Urothelium cell line (cell line): ENCODE measurements around the gene VEGFA.
A peak's percentile ranks its signal among the peaks of the same experiment; 100 is the strongest.

Source experiments
- DNase-seq: peaks from one replicate; pipeline ENCODE4 v3.0.0; 2011; ENCODE audit warnings: low spot score, mixed read lengths
- FAIRE-seq: peaks from 2 replicates; lab custom pipeline; 2011; peaks lifted over from hg19 to GRCh38; lab: Jason Lieb, UNC

Gene VEGFA

DNA sequence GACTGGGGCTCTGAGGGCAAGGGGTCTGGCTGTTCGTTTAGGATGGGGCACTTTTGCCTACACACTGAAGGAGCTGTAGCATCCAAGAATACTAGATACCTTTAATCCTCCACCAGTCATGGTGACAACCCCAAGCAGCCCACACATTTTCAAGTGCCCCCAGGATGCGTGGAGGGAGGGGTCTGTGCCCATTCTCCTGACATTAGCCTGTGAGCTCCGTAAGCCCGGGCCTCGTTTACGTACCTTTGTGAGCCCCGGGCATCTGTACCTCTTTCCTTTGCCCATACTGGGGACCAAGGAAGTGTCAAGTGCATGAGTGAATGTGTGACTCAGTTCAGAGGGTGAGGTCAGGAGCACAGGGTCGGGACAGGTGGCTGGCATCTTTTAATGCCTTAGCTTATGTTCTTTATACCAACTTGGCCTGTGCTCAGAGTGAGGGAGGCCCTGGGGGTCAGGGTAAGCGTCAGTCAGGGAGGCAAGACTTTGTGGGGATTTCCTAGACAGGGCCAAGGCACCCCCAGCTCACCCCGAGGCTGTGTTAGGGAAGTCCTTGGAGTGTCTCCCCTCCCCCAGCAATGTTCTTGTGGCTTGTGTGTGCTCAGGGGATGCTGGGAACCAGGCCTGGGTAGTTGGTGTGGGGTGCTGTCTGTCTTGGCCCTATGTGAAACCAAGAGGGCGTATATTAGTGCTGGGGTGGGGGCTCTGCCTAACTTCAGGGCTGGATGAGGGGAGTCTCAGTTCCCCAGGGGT, 12.9 kb downstream of the VEGFA start:
- DNase-seq (no peak), FAIRE-seq (no peak)

DNA sequence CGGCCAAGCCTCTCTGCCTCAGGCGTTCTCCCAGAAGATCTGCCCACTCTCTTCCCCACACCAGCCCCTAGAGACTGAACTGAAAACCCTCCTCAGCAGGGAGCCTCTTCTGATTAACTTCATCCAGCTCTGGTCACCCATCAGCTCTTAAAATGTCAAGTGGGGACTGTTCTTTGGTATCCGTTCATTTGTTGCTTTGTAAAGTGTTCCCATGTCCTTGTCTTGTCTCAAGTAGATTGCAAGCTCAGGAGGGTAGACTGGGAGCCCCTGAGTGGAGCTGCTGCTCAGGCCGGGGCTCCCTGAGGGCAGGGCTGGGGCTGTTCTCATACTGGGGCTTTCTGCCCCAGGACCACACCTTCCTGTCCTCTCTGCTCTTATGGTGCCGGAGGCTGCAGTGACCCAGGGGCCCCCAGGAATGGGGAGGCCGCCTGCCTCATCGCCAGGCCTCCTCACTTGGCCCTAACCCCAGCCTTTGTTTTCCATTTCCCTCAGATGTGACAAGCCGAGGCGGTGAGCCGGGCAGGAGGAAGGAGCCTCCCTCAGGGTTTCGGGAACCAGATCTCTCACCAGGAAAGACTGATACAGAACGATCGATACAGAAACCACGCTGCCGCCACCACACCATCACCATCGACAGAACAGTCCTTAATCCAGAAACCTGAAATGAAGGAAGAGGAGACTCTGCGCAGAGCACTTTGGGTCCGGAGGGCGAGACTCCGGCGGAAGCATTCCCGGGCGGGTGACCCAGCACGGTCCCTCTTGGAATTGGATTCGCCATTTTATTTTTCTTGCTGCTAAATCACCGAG, 14.2 kb downstream of the VEGFA start:
- no peak for DNase-seq
- FAIRE-seq = no peak

DNA sequence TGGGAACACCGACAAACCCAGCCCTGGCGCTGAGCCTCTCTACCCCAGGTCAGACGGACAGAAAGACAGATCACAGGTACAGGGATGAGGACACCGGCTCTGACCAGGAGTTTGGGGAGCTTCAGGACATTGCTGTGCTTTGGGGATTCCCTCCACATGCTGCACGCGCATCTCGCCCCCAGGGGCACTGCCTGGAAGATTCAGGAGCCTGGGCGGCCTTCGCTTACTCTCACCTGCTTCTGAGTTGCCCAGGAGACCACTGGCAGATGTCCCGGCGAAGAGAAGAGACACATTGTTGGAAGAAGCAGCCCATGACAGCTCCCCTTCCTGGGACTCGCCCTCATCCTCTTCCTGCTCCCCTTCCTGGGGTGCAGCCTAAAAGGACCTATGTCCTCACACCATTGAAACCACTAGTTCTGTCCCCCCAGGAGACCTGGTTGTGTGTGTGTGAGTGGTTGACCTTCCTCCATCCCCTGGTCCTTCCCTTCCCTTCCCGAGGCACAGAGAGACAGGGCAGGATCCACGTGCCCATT, 15.3 kb downstream of the VEGFA start:
- FAIRE-seq (no peak), DNase-seq (no peak)

GRCh38 chr6:43785904-43786303, 15.9 kb downstream of the VEGFA start:
- DNase-seq = no peak
- no peak for FAIRE-seq

DNA sequence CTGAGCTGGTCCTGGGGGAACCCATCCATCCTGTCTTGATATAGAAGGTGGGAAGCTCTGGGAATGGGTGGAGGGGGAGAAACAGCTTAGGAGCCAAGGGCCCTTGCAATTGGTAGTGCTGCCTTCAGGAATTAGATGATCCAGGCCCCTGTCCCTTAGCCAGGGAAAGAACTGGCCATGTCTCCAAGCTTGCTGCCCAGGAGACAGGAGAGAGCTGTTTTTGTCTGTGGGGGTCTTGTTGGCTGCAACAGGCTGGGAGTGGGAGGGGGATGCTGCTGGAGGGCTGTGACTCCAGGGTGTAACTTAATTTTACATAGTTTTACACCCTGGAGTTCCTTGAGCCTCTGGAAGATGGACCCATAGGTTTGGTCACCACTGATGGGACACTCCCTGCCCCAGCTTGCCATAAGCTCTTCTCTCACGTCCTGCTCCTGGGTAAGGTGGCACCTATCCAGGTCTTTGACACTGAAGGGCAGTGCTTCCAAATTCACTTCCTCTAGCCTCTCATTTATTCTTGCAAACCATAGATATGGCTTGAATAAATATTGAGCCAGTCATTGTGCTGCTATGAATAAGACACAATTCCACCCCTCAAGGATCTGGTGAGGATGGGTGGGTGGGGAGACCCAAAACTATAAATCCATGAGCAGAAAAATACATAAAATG, 16.8 kb downstream of the VEGFA start:
- FAIRE-seq (no peak), DNase-seq (no peak)

DNA sequence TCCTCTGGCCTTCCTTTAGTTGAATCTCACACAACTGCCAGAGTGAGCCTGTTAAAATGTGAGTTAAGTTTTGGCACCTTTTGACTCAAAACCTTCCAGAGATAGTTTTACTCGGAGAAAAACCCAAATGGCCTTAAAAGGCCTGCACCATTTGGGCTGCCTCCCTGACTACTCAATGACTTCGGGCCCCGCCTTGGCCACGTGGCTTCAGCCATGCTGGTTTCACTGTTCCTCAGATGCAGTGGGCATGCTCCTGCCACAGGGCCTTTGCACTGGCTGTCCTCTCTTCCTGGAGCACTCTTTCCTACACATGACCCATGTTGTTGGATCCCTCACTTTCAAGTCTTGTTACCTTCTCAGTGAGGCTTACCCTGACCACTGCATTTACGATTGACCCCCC, 18.3 kb downstream of the VEGFA start:
- DNase-seq (no peak), FAIRE-seq (no peak)

- FAIRE-seq = no peak
- DNase-seq = no peak
Observed at GRCh38 chr6:43789447-43789846, 19.4 kb downstream of the VEGFA start.

GRCh38 chr6:43790031-43790430, 20.0 kb downstream of the VEGFA start:
- FAIRE-seq (no peak), DNase-seq (no peak)

- FAIRE-seq = no peak
- DNase-seq = no peak
Observed at GRCh38 chr6:43791745-43792422, 21.9 kb downstream of the VEGFA start.

DNA sequence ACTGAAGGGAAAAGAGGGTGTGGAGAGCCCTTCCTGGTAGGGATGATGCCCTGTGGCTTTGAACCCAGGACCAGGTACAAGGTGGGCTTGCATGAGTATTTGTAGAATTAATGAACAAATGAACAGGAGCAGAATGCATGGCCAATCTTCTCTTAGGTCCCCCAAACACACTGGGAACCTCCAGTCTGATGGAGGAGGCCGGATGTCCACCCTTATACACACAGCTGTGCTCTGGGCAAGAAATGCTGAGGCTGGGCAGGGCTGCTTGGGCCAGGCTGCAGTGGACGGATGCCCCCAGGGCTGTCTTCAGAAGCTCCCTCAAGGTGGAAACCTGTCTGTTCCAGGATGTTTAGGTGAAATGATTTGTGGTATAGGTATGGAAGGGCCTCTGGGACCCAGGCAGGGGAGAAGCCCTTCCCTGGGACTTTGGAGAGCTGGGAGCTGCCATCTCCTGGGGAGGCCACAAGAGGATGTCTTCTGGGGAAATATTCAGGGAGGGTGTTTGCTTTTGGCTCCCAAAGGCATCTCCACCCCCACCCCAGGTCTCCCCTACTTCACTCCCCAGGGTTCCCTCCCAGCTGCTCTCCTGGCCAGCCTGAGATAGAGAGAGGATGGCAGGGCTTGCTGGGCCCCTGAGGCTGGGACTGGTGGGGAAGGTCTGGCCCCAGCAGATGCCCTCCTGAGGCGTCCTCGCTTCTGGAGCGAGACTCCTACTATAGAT, 23.3 kb downstream of the VEGFA start:
- FAIRE-seq = no peak
- no peak for DNase-seq

GRCh38 chr6:43793875-43794242, 23.8 kb downstream of the VEGFA start:
- FAIRE-seq (no peak), DNase-seq (no peak)

DNA sequence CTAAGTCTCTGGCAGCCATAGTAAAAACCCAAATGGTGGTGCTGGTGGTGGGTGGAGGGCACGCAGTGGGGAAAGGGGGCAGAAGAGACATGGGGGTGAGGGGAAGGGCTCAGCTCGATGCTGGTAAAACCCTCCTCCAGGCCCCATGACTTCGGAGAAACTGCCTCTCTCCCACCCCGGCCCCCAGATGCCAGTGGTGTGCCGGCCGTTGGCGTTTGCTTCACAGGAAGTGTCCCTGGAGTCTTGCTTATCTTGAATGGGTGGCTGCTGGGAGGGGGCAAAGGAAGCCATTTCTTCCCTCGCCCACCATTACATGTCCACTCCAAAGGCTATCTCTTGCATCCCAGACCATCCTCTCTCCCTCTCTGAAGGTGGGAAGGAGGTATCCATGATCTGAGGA, 25.4 kb downstream of the VEGFA start:
- FAIRE-seq (no peak), DNase-seq (no peak)

GRCh38 chr6:43796168-43796567, 26.2 kb downstream of the VEGFA start:
- FAIRE-seq (no peak), DNase-seq (no peak)

GRCh38 chr6:43796903-43797890, 27.2 kb downstream of the VEGFA start:
- DNase-seq = no peak
- FAIRE-seq = no peak

GRCh38 chr6:43797919-43798318, 27.9 kb downstream of the VEGFA start:
- FAIRE-seq = no peak
- DNase-seq = no peak

DNA sequence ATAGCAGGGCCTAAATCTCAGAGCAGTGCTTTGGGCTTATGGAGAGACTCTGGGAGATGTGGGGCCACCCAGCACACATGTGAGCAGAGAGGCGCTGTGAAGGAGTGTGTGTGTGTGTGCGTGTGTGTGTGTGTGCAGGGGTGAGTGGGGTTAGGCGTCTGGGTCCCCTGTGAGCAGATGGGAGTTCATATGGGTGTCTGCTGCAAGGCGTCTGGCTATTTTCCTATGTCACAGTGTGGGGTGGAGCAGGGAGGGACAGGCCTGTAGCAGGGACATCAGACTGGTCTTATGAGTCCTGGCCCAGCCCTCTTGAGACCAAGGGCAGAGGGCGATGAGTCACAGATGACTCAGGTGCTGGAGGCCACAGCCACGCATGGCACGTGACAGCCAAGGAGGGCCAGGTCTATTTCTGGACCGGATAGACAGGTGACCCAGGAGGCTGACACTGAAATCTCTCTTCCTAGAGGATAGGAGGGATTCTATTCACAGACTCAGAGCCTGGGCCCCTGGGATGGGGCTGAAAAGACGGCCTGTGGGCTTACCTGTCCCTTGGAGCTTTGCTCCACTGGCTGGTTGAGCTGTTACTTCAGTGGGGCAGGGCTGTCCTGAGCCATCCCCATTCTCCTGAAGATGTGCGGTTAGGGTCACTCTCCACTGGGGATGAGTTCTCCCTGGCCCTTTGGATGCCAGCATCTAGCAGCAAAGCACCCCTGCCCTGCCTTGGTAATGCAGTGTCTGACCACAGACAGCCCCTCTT, 28.9 kb downstream of the VEGFA start:
- FAIRE-seq (peak; percentile 67), DNase-seq (peak; percentile 91)

DNA sequence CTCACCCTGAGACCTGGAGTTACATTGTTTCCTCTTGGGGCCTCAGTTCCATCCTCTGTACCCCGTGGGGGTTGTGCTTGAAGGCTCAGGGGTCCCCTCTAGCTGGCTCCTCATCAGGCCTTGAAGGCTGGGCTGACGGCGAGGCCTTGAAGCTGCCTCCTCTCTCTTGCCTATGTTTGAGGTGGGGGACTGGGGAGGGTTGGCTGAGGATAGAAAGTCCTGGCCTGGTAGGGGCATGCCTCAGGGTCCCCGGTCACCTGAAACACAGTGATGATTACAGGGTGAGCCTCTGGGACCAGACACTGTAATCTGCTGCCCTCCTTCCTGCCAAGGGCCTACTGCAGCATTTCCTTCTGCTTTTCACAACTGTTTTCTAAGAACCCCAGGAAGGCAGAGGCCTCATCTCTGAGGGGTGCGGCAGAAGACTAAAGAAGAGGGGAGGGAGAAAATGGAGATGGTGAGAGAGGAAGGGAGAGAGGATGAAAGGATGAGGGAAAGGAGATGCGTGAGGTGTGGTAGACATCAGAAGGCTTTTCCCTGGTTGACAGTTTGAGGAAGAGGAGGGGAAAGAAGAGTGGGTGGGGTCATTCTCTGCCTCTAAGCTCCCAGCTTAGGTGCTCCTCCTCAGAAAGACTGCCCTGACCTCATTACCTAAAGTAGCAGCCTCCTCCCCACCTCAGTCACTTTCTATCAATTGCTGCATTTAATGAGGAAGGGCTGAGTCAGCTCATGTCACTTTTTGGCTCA, 29.7 kb downstream of the VEGFA start:
- no peak for FAIRE-seq
- no peak for DNase-seq

GRCh38 chr6:43800298-43800623, 30.2 kb downstream of the VEGFA start:
- FAIRE-seq = no peak
- no peak for DNase-seq
